Suppressor macrophage (primary cell): ENCODE measurements around the gene LTB4R2.

ENCODE experiments used
- DNase-seq, 4 experiments: peaks; one replicate each; pipeline ENCODE4 v3.0.0-alpha.2; 2020 to 2022
- total RNA-seq, 17 experiments: gene quantifications; one replicate each; lab custom pipeline; 2026; ENCODE audit warnings: mixed read lengths in 6 of 17, inconsistent platforms in 3 of 17; lab: John Stamatoyannopoulos, UW

The LTB4R2 gene, protein sequence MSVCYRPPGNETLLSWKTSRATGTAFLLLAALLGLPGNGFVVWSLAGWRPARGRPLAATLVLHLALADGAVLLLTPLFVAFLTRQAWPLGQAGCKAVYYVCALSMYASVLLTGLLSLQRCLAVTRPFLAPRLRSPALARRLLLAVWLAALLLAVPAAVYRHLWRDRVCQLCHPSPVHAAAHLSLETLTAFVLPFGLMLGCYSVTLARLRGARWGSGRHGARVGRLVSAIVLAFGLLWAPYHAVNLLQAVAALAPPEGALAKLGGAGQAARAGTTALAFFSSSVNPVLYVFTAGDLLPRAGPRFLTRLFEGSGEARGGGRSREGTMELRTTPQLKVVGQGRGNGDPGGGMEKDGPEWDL
- total RNA-seq: 0.33 to 4.7 (median 2.0) reads per million in 17 experiments

DNA sequence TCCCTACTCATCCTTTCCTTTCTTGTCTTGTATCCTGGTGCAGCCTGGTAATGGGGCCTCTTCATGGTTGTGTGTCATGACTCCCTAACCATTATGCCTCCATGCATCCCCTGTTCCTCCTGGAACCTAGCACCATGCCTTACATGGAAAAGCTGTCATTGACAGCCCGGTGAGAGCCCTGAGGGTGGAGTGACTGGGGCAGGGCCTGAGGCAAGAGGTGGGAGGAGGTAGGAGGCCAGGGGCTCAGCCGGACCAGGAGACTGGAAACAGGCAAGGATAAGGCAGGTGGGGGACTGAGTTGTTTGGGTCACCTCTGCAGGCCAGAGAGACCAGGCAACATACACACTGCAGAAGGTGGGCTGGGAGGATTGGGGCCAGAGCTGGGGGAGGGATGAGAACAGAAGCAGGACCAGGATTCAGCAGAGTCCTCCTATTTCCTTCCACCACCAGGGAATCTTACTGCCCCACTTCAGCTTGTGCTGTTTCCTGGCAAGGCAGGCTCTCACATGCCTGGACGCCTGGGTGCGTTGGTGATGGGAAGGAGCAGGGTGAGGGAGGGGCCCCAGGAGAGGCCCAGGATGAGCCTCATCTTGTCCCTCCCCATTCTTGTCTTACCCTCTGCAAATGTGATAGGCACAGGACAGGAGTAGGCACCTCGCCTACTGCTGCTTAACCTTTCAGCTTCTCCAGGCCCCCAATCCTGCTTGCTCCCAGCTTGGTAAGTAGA is at the start of gene LTB4R2:
LTB4R2 (plus strand) TSS at position 603 of the 727 bp plus-strand sequence. CDS start 525 bp downstream, outside the sequence.
- DNase-seq: no peak

DNA sequence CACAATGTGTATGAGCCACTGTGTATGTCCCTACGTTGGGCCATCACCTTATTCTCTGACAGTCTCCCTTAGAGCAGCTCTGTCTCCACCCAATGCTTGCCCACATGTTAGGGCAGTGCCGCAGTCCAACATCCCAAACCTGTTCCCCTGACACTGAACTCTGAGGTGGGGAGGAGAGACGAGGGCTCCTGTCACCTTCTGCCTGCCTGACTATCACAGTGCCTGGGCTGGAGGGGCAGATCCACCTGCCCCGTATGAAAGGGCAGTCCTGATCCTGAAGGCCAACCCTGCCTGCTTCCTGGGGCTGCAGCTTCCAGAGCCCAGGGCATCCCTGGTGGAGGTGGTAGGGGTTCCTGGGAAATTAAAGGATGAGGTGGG is 49.2 kb upstream of the LTB4R2 start:
- DNase-seq: no peak

DNA sequence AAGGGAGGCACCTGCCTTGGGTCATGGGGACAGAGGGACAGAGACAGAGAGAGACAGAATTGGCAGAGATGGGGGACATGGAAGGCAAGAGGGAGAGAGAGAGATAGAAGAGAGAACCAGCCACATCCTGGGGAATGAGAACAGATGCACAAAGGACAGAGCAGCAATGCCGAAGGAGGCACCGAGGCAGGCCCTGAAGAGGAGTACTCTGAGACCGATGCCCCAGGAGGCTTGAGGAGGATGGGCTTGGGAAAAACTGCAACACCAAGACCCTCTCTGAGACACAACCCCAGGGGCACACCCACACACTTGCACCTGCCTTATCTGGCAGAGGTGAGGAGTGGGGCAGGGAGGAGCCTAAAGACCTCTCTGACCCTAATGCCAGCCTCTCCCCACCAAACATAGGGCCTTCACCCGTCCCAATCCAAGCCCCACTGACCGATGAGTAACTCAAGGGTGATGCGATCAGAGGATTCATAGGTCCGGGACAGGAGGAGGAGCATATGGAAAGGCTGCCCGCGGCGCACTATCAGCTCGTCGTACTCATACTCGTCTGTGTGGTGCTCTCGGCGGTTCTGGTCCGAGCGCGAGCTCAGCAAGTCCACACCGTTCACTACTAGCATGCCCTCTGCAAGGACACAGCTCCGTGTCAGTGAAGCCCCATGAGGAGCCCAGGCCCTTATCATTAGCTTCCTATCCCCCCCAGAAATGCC is 48.5 kb upstream of the LTB4R2 start:
- DNase-seq: no peak

DNA sequence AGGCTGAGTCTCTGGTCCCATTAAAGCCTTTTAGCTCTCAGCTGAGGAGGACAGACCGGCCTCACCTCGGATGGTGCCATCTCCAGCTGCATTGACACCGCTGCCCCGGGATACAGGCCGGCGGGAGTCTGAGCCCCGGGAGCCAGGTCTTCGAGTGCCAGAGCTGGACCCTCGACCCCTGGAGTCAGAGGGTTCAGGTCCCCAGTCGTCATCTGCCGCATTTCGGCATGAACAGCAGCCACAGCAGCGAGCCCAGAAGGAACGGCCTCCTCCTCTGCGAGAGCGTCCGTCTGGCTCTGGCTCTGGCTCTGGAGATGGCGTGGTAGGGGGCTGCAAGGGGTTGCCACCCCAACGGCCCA is 48.0 kb upstream of the LTB4R2 start:
- no peak for DNase-seq

DNA sequence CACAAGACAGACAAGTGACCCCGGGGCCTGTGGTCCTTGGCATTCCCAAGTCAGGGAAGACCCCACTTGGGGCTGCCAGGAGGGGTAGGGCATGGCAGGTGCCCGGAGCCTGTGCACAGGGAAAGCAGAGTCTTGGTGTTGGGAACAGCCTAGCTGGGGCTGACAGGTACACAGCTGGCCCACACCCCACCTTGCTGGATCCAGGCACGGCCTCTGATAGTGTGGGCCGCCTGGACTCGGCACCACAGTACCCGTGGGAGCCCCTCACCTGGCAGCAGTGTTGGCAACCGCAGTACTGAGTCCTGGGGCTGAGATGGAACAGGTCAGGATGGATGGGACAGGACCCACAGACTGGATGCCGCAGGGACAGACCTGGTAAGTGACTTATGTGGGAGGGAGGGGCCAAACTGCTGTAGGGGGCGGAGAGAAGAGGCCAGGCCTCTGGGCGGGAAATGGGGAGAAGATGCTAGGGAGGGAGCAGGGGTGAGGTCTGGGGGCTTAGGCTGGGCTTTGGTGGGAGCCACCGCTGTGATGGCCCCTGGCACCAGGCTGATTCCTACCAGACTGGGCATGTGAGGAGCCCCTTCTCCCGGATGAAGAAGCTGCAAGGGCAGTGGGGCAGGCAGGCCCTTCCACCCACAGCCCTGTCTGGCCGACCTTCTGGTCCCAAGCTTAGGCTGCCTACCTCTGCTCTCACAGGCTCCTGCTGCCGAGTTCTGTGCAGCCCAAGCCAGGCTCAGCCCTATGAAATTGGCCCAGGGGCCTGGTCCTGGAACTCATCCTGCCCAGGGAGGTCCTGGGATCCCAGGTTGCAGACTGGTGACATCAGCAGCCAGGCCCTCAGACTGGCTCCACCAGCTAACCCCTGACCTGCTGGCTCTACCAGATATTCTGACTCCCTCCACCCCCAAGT is 46.9 kb upstream of the LTB4R2 start, which contains the start of gene TGM1:
TGM1 (minus strand) TSS at position 357 of the 913 bp plus-strand sequence. CDS start 825 bp downstream, outside the sequence.
- DNase-seq: no peak

DNA sequence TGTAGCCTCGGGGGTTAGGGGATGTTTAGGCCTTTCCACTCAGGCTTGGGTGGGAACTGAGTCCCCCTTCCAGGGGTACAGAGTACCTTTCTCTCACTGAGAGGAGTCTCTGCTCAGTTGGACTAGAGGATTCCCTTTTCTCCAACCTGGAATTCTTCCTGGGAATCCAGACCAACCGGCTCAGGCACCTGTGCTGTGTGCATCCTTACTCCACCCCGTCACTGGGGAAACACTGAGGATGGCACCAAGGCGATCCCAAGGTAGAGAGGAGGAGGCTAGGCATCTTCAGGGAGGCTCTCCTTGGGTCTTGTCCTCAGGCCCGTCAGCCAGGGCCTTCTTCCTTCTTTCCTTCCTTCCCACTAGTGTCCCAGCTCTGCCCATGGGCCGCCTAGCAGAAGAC is 46.1 kb upstream of the LTB4R2 start:
- no peak for DNase-seq

DNA sequence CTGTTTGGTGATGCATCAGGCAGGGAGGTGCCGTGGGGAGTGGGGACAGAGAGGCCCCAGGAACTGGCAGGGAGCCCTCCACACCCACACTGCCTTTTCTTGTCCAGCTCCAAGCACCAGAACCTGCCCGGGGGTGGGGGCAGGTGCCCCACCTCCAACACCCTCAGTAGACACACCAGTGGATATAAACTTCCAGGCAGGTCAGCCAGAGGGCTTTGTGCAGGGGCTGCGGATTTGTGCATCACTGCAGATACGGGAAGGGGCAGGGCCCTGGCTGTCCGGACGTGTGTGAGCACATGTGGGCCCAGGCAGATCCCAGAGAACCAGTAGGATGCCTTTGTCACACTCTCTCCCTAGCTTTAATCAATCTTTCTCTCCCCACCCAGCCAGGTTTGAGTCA is 45.6 kb upstream of the LTB4R2 start:
- no peak for DNase-seq

DNA sequence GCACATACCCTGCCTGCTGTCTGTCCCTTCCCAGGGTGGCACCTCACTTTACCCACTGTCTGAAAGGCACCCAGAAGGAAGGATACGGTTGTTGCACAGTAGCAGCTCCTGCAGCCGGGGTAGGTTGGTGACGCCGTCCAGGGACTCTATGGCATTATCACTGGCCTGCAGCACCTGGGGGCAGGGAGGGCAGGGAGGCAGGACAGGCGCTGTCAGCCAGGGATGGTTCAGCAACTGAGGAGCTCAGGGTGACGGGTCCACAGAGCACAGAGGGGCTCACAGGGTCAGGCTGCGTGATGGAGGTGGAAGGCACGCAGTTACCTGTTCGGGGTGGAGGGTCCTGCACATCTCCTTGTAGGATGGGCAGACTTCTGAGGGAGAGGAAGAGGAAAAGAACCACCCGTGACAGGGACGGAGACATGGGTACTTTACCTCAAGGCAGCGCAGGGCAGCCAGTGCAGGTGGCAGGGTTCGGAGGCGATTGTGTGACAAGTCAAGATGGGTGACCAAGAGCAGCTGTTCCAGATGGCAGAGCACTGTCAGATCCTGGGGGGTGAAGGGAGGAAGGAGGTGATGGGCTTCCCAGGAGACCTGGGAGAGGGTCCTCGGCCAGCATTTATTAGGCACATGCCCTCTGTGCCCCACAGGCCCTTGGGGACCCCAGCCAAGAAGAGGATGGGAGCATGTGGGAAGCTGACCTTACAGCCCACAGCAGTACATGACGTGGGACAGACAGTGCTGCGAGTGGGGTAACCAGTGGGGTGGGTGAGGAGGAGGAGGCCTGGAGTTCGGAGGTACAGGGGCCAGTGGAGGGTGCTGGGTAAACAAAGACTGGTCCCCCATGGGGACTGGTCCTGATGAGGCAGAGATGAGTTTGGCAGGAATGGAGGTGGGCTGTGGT is 43.3 kb upstream of the LTB4R2 start:
- no peak for DNase-seq

DNA sequence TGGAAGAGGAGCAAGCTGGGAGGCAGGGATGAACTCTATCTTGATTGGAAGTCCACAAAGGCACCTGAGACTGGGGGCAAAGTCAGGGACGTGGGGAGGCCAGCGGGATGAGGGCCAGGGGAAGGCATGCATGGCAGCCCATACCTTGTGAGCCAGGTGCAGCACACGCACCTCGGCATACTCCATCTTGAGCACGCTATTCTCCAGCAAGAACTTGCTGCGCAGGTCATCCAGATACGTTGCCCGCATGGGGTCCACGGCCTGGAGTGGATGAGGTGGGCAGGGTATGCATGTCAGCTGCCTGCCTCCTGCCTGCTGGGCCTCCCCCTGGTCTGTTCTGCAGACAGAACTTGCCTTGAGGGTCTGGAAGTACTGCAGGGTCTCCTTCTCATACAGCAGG is 42.4 kb upstream of the LTB4R2 start:
- DNase-seq: no peak

DNA sequence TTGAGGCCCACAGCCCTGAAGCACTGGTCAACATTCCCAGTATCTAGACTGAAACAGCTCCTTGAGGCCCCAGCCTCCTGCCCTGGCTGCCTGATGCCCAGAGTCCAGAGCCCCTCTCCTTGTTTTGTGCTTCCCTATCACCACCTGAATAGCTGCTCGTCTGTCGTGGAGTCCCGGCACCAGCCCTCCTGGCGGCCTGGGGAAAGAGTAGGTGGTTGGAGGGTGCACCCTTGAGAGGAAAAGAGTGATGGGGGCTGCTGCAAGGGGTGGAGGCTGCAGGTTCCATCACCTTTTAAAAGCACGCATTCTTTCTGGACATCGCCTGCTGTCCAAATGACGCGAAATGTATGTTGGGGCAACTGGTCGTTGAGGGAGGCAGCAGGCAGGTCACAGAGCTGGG is 41.7 kb upstream of the LTB4R2 start:
- no peak for DNase-seq

DNA sequence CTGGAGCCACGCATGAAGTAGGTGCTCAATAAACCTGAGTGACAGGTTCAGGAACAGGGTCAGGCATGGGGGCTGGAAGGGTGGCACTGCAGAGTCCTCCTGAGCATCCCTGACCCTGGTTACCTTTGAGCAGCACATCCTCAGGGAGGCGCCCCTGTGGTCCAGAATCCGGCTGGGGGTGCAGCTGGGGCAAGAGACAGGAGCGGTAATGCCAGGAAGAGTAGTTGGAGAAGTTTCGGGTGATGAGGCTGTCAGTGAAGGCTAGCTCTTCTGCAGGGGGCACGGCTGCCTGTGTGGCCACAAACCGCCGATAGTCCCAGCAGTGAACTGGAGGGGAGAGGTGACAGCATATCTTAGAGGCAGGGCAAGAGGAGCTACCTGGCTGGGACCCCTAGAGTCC is 40.6 kb upstream of the LTB4R2 start:
- DNase-seq: no peak

DNA sequence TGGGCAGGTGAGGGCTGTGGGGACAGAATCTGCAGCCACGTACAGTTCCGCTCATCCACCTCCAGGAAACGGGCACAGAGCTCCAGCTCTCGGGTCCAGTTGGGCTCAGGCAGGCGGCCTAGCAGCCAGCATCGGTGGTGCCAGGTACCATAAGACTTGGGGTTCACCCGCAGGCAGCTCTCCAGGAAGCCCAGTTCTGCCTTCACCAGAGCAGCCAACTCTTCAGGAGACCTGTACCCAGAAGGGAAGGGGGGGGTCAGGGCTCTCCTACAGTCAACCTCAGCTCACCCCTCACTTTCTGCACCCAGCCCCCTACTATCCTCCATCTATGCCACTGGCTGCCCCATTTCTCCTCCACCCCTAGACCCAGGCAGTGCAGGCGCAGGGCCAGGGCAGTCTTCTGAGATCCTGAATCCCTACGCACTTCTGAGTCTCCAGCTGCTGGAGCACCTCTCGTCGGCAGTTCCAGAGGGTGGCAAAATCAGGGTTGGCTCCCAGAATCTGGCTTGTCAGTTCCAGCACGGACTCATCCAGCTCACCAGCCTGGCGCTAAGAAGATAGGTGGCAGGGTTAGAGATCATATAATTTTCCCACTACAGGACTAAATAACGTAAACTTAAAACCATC is 39.9 kb upstream of the LTB4R2 start:
- DNase-seq: no peak

DNA sequence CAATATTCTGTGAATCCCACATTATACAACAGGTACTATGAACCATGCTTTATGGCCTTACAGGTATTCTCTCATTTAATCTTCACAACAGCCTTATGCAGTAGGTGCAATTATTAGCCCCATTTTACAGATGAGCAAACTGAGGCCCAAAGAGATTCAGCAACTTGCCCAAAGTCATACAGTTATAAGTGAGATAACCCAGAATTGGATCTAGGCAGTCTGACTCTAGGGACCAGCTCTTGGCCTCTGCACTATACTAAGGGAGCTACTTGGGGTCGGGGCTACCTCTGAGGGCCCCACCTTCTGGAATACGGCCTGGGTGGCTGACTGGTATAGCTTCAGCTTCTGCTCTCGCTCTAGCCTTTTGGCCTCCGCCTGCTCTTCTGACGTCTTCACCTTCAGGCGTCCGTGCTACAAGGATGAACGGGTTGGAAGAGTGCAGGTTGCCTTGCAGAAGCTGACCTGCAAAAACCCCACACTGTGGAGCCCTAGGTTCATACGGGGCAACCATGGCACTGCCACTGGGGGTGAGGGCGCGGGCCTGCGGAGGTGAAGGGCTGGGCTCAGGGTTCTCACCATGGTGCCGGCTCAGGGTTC is 39.3 kb upstream of the LTB4R2 start:
- no peak for DNase-seq

DNA sequence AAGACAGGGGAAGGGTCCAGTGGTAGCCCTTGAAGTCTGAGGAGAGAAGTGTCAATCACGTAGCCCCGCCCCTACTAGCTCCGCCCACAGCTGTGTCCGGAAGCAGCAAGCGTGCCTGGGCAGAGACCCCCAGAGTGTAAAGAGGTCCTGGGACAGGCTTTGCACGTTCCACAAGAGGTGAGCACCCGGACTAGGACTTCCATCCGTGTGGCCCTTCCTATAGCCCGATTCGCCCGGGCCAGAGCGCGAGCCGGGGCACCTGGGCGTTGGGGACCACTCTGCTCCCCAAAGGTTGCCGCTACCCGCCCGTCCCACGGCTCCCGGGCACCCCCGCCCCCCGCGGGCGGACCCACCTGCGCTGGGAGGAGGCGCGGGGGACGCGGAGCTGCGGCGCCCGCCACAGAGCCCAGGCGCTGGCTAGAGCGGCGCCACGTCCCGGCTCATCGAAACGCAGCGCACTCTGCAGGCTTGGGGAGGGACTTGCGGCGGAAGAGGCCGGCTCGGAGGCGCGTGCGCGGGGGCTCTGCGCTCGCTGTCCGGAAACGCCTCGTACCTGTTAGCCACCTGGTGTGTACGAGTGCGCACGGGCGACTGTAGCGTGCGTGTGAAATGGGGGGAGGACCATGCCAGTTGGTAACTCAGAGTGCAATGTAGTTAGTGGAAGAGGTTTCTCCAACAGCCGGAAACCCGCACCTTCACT is 38.7 kb upstream of the LTB4R2 start, which contains the start of gene RABGGTA:
RABGGTA (minus strand) TSS at position 464 of the 700 bp plus-strand sequence. CDS start 482 bp downstream, outside the sequence.
- DNase-seq: peak; percentile 89 to 96 (median 92)

DNA sequence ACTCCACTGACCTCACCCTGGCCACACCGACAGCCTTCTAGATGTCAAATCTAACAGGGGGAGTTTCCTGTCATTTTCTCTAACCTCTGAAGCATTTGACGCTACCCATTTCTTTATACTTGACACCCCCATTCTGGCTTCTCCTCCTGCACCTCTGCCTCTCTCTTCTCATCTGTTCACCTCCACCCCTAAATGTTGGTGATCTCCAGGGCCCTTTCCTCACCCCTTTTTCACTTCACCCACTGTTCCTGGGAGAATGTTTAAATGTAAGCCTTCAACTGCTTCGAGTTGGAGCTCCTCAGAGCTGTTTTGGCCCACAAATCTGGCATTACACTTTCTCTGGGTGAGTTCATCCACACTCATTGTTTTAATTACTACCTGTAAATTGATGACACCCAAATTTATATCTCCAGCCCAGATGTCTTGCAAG is 38.1 kb upstream of the LTB4R2 start:
- DNase-seq: no peak

DNA sequence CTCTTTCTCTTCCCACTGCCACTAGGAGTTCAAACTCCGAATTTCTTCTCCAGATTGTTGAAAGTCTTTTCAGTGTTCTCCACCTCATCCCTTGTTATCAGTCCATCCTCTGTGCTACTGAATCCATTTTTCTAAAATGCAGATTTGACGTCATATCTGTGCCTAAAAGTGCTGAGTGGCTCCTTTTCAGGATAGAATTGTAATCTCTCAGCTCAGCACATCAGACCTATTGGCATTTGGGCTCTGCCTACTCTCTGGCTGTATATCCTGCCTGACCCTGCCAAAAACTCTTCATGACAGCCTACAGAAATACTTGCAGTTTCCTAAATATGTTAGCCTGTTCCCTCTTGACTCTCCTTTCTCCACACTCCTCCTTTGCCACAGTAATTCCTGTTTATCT is 37.5 kb upstream of the LTB4R2 start:
- DNase-seq: peak in 2 of 4 experiments; percentile 31 to 41

DNA sequence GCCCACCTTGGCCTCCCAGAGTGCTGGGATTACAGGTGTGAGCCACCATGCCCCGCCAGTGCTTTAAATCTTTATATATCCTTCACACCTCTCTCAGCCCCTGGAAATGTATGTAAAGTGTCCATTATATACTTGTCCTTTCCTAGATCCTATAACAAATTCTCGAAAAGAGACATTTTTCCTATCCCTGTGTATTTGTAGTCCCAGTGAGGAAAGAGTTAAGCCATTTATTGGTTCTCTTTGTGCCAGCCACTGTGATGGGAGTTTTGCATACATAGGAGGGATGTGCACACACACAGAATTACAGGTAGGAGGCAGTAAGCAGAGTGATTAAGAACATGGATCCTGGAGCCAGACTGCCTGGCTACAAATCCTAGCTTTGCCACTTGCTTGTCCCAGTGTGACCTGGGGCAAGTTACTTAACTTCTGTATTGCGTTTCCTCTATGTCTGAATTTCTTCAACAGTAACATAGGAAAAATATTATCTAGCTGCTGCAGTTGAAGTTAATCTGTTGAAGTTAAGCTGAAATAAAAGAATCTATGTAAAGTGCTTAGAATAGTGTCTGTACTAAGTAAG is 36.4 kb upstream of the LTB4R2 start:
- peak; percentile 43 to 68 (median 65) for DNase-seq

DNA sequence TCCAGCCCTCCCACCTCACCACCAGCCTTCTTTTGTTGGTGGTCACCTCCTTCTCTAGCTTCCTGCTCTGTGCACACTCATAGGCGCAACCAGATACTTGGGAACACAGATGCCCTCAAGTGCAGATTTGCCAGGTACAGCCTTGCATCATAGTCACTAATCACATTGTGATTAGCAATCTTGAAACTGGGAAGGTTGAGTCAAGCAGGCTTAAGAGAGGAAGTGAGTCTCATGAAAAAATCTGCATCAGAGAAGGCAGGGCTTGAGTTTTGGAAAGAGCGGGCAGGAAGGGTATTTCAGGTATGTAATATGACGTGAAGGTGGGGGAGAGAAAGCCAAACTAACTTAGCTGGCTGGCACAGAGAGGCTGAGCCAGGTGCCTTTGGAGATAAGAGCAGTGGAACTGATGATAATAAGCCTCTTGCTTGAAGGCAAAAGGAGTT is 35.8 kb upstream of the LTB4R2 start:
- peak; percentile 59 to 86 (median 76) for DNase-seq

DNA sequence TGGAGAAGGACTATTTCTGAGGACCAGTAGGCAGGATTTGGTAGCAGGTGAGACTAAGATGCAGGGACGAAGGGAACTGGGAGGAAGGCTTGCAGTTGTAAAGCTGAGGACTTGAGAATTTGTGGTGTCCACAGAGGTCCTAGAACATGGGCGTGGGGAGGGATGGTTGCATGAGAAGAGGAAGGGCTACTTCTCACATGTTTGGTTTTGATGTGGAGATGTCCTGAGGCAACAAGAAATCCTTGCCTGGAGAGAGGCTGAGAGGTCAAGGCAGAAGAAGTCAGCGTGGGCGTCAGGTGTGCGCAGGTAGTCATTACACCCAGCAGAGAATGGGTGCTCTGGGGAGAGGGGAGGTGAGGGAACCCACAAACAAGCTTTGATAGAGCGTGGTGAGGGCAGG is 32.9 kb upstream of the LTB4R2 start:
- DNase-seq: peak; percentile 34 to 74 (median 68)
